HG02571 (cell line): ENCODE data around the gene TDRD3.

Experiments used
- ATAC-seq: cut with Tn5 transposase; IDR thresholded peaks from one replicate; pipeline ENCODE4 v1.9.1; 2021; ENCODE audit warnings: mild to moderate bottlenecking, moderate library complexity; ENCODE audit not compliant: unreplicated experiment

The TDRD3 gene

GRCh38 chr13:60448907-60449510 is 52.0 kb downstream of the TDRD3 start:
- ATAC-seq = peak; percentile 83

GRCh38 chr13:60453490-60453889 is 56.5 kb downstream of the TDRD3 start:
- ATAC-seq = no peak

GRCh38 chr13:60454425-60454824 is 57.4 kb downstream of the TDRD3 start:
- no peak for ATAC-seq

- ATAC-seq = no peak
Measured at GRCh38 chr13:60463787-60464186, 66.8 kb downstream of the TDRD3 start.

- ATAC-seq = no peak
Measured at GRCh38 chr13:60467098-60467497, 70.1 kb downstream of the TDRD3 start.

GRCh38 chr13:60479273-60479672 is 82.3 kb downstream of the TDRD3 start:
- ATAC-seq = no peak

- no peak for ATAC-seq
Measured at GRCh38 chr13:60482012-60482411, 85.0 kb downstream of the TDRD3 start.

- no peak for ATAC-seq
Measured at GRCh38 chr13:60484865-60485264, 87.8 kb downstream of the TDRD3 start.

- ATAC-seq = no peak
Measured at GRCh38 chr13:60491531-60491930, 94.5 kb downstream of the TDRD3 start.

- no peak for ATAC-seq
Measured at GRCh38 chr13:60492187-60492586, 95.2 kb downstream of the TDRD3 start.

GRCh38 chr13:60494296-60494695 is 97.3 kb downstream of the TDRD3 start:
- no peak for ATAC-seq

- no peak for ATAC-seq
Measured at GRCh38 chr13:60501236-60501635, 104.2 kb downstream of the TDRD3 start.

GRCh38 chr13:60509601-60510386 is 112.8 kb downstream of the TDRD3 start:
- no peak for ATAC-seq

GRCh38 chr13:60511637-60512036 is 114.6 kb downstream of the TDRD3 start:
- no peak for ATAC-seq

- ATAC-seq = no peak
Measured at GRCh38 chr13:60514891-60515290, 117.9 kb downstream of the TDRD3 start.

GRCh38 chr13:60519496-60519895 is 122.5 kb downstream of the TDRD3 start:
- ATAC-seq = no peak

- no peak for ATAC-seq
Measured at GRCh38 chr13:60520902-60521569, 124.0 kb downstream of the TDRD3 start.

- ATAC-seq = no peak
Measured at GRCh38 chr13:60538566-60538965, 141.5 kb downstream of the TDRD3 start.

- no peak for ATAC-seq
Measured at GRCh38 chr13:60540276-60540675, 143.3 kb downstream of the TDRD3 start.

- ATAC-seq = no peak
Measured at GRCh38 chr13:60562096-60562780, 165.2 kb downstream of the TDRD3 start.

GRCh38 chr13:60571571-60571970 is 174.6 kb downstream of the TDRD3 start:
- no peak for ATAC-seq
